NB4 (cell line): ENCODE results near the gene SPTBN2.

ENCODE experiments used
- CTCF ChIP-seq: IDR thresholded peaks from one replicate; pipeline ENCODE4 v1.5.1; 2012; ENCODE audit warnings: low read depth, low read length
- MYC ChIP-seq: IDR thresholded peaks from 2 replicates; pipeline ENCODE4 v1.6.1; 2011; ENCODE audit warnings: low read depth, low read length

- no peak for TF ChIP-seq CTCF
- TF ChIP-seq MYC: no peak
Measured at GRCh38 chr11:66680966-66681645, 47.9 kb downstream of the SPTBN2 start.
